Measurements from ENCODE around the gene NUP160.
"Not testable (repeated sequence)": the region's sequence is repeated elsewhere in the genome, so short reads cannot be mapped to it uniquely, and the experiment has no call there.

NUP160 gene, protein sequence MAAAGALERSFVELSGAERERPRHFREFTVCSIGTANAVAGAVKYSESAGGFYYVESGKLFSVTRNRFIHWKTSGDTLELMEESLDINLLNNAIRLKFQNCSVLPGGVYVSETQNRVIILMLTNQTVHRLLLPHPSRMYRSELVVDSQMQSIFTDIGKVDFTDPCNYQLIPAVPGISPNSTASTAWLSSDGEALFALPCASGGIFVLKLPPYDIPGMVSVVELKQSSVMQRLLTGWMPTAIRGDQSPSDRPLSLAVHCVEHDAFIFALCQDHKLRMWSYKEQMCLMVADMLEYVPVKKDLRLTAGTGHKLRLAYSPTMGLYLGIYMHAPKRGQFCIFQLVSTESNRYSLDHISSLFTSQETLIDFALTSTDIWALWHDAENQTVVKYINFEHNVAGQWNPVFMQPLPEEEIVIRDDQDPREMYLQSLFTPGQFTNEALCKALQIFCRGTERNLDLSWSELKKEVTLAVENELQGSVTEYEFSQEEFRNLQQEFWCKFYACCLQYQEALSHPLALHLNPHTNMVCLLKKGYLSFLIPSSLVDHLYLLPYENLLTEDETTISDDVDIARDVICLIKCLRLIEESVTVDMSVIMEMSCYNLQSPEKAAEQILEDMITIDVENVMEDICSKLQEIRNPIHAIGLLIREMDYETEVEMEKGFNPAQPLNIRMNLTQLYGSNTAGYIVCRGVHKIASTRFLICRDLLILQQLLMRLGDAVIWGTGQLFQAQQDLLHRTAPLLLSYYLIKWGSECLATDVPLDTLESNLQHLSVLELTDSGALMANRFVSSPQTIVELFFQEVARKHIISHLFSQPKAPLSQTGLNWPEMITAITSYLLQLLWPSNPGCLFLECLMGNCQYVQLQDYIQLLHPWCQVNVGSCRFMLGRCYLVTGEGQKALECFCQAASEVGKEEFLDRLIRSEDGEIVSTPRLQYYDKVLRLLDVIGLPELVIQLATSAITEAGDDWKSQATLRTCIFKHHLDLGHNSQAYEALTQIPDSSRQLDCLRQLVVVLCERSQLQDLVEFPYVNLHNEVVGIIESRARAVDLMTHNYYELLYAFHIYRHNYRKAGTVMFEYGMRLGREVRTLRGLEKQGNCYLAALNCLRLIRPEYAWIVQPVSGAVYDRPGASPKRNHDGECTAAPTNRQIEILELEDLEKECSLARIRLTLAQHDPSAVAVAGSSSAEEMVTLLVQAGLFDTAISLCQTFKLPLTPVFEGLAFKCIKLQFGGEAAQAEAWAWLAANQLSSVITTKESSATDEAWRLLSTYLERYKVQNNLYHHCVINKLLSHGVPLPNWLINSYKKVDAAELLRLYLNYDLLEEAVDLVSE (N-terminal part only)

DNA sequence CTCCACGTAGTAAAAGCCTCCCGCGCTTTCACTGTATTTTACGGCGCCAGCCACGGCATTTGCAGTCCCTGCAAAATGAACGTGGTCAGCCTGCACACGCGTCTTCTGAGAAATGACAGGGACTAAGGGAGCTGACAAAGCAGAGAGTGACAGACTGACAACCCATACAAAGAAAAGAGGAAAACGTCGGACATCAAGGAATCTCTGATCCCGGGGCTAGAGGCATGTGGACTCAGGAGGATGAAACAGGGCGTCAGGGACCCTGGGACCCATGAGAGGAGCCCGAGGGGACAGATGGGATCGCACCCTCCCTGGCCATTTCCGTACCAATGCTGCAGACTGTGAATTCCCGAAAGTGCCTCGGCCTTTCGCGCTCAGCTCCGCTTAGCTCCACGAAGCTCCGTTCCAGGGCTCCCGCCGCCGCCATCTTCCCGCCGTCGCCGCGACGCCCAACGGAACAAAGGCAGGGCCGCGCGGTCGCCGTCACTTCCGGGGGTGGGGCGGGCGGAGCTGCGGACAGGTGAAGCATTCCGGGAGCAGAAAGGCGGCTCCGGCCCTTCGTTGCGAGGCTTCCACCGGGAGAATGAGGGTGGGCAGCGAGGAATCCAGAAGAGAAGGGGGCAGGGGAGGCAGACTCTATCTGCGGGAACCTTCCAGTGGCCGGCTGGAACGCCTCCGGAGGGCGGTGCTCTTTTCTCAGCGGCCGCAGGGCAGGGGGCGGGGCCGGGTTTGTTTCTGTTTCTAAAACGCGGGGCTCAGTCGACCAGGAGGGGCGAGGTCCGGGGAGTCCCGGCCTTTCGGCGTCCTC is at the start of gene NUP160:
NUP160 (minus strand) TSS at position 459 of the 808 bp plus-strand sequence; CDS start at position 427, 32 bp downstream.
- no peak for DNase-seq (ENCODE audit: low read depth, low spot score)

DNA sequence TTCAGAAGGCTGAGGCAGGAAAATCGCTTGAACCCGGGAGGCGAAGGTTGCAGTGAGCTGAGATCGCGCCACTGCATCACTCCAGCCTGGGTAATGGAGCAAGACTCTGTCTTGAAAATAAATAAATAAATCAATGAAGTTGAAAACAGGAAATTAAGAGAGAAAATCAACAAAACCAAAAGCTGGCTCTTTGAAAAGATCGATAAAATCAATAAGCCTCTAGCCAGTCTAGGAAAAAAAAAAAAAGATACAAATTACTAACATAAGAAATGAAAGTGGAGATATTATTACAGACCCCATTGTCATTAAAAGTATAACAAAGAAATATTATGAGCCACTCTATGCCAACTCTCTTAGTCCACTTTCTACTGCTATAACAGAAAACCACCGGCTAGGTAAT is 48.0 kb upstream of the NUP160 start:
- DNase-seq (ENCODE audit: low read depth, low spot score) = no peak

DNA sequence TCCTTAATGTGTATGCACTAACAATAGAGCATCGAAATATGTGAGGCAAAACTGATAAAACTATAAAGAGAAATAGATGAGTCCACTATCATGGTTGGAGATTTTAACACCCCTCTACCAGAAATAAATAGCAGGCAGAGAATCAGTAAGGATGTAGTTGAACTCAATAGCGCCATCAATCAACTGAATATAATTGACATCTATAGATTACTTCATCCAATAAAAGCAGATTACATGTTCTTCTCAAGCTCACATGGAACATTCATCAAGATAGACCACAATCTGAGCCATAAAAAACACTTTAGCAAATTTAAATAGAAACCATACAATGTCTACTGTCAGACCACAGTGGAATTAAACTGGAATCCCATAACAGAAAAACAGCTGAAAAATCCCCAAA is 46.9 kb upstream of the NUP160 start:
- DNase-seq (ENCODE audit: low read depth, low spot score) = no peak

DNA sequence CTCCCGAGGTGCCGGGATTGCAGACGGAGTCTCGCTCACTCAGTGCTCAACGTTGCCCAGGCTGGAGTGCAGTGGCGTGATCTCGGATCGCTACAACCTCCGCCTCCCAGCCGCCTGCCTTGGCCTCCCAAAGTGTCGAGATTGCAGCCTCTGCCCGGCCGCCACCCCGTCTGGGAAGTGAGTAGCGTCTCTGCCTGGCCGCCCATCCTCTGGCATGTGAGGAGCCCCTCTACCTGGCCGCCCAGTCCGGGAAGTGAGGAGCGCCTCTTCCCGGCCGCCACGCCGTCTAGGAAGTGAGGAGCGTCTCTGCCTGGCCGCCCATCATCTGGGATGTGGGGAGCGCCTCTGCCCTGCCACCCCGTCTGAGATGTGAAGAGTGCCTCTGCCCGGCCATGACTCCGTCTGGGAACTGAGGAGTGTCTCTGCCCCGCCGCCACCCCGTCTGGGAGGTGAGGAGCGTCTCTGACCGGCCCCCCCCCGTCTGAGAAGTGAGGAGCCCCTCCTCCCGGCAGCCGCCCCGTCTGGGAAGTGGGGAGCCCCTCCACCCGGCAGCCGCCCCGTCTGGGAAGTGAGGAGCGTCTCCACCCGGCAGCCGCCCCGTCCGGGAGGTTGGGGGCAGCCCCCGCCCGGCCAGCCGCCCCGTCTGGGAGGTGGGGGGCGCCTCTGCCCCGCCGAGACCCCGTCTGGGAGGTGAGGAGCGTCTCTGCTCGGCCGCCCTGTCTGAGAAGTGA is 44.6 kb upstream of the NUP160 start:
- not testable (repeated sequence) for DNase-seq (ENCODE audit: low read depth, low spot score)

DNA sequence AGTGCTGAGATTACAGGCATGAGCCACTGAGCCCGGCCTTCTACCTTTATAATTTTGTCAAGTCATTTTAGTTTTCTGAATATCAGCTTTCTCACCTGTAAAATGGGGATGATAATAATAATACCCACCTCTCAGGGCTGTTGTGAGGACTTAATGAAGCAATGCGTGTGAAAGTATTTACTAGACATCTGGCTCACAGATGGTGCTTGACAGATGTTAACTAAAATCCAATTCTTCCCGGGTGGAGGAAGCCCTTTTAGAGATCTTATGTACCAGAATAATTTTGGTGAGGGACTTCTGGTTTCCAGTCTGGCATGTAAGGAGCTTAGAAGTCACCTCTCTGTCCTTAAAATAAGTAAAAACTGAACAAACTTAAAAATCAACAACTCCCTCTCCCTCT is 43.7 kb upstream of the NUP160 start:
- DNase-seq (ENCODE audit: low read depth, low spot score) = no peak

DNA sequence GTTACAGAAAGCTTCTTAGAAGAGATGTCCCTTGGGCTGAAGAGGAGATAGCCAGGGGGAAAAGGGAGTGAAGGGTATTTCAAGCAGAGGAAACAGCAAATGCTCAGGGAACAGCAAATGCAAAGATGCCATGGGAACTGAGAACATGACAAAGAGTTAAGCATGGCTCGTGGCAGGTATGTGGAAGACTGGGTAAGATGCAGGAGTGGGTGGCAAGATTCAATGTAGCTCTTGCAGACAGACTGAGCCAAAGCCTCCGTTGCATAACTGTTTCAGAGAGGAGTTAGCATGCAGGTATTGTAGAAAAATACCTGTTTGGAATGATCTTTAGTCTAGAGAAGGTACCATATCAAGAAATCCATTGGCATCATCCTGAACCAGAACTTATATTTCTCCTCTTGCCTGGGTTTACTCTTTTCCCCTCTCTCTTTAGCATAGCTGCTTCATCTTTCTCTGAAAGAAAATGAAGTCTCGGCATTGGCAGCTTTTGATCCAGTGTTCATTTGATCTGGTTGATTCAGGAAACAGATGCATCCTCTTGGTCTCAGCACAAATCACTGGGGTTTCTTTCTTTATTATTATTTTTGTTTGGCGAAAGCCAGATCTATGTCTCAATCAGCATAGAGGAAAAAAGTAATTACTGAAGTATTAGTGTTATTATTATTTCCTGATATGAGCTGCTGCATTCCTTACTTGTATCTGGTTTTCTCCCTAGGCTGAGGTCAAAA is 41.7 kb upstream of the NUP160 start:
- DNase-seq (ENCODE audit: low read depth, low spot score) = no peak

DNA sequence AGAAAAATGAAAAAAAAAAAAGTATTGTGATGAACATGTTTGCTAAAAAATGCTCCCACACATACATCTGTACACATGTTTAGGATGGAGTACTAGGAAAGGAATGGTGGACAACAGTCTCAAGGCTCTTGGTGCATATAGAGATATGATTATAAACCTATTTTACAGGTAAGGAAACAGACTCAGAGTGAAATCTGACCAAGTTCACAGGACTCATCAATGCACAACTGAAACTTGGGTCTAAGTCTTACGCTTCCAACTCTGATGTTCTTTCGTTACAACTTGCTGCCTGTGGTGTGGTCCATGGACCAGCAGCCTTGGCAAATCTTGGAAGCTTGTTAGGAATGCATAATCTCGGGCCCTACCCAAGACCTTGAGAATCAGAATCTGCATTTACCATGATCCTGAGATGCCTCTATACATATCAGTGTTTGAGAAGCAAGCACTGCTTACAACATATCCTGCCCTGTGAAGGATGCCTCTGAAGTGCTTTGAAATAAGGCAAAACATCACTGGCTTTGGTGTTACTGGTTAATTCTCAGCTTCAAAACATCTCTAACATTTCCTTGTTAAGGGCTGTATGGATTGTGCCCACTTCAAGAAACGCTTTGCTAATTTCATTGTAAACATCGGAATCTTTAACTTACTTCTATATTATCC is 39.9 kb upstream of the NUP160 start:
- DNase-seq (ENCODE audit: low read depth, low spot score) = no peak

DNA sequence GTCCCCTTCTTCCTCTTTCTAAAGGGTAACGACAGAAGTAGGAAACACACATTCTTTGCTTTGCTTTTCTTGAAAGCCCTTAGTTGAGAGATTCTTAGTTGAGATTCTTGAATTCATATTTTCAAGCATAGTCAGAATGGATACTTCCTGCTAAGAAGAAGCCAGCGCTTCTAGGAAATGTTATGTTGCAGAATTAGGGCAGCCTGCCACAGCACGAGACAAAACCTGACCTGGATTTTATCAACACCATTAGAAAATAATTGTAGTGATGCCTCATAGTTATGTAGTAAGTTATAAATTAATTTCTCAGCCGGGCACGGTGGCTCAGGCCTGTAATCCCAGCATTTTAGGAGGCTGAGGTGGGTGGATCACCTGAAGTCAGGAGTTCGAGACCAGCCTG is 37.9 kb upstream of the NUP160 start:
- no peak for DNase-seq (ENCODE audit: low read depth, low spot score)

DNA sequence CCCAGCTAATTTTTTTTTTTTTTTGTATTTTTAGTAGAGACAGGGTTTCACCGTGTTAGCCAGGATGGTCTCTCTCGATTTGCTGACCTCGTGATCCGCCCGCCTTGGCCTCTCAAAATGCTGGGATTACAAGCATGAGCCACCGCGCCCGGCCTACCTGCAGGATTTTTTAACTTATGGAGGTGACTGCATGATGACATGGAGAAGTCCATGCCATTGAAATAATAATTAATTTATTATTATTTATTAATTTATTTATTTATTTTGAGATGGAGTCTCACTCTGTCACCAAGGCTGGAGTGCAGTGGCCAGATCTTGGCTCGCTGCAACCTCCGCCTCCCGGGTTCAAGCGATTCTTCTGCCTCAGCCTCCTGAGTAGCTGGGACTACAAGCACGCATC is 34.3 kb upstream of the NUP160 start:
- not testable (repeated sequence) for DNase-seq (ENCODE audit: low read depth, low spot score)

DNA sequence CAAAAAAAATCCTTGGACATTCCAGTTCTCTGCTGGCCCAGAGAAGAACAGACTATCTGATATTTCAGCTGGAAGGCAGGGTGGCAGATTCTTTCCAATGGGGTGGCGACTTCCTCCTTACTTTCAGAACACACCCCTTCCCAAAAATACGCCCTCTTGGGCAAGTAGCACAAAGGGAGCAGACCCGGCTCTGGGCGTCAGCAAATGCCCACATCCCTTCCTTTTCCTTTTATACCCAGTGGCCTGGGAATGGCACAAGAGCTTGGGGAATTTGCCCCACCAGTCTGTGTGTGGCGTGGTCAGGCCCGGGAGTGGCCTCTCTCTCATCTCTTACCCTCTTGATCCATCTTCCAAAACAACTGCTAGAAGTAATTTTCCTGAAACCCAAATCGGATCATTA is 33.0 kb upstream of the NUP160 start:
- no peak for DNase-seq (ENCODE audit: low read depth, low spot score)

DNA sequence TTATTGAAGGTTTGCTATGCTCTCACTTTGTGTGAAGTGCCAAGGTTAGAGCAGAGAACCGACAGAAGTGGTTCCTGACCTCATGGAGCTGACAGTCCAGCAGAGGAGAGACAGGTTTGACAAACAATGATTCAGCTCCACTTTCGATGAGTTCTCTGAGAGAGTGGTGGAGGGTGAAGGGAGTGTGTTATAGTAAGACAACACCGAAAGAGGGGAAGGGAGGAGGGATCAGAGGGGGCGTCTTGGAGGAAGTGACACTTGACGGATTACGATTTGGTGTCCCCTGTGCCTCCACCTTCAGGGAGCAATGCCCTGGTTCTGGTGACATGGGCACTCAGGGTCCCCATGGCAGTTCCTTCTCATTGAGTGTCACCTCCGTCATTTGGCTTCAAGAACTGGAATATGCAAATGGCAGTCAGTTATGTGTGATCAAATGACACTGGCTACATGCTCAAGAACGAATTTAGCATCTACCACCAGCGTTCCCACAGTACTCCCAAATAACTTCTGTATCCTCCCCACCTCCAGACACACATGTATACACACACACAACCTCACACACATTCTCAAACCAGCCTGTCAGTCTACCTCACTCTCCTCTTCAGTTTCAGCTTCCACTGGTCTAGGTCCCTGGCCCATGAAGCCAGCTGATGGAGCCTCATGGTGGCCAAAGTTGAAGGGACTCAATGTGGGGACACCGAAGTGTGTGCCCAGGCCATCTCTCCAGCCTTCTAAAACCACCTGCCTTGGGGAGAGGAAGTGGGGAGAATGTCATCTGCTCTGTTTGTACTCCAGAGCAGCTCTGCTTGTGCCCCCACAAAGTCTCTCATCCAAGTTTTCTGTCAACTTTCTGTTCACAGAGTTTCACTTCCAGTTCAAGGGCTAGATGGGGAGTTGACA is 31.4 kb upstream of the NUP160 start:
- no peak for DNase-seq (ENCODE audit: low read depth, low spot score)

DNA sequence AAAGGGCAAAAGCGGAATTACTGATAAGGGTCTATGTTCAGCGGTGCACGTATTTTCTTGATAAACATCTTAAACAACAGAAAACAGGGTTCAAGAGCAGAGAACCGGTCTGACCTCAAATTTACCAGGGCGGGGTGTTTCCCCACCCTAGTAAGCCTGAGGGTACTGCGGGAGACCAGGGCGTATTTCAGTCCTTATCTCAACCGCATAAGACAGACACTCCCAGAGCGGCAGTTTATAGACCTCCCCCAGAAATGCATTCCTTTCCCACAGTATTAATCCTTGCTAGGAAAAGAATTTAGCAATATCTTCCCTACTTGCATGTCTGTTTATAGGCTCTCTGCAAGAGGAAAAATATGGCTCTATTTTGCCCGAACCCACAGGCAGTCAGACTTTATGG is 27.7 kb upstream of the NUP160 start:
- DNase-seq (ENCODE audit: low read depth, low spot score) = not testable (repeated sequence)

DNA sequence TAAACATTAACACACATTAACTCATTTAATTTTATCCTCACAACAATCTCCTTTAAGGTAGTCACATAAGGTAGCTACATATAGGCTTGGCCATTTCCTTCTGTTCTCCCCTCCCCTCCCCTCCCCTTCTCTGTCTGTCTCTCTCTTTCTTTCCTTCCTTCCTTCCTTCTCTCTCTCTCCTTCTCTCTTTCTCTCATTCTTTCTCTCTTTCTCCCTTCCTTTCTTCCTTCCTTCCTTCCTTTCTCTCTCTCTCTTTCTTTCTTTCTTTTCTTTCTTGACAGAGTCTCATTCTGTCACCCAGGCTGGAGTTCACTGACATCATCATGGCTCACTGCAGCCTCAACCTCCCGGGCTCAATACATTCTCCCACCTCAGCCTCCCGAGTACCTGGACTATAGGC is 22.3 kb upstream of the NUP160 start:
- no peak for DNase-seq (ENCODE audit: low read depth, low spot score)

DNA sequence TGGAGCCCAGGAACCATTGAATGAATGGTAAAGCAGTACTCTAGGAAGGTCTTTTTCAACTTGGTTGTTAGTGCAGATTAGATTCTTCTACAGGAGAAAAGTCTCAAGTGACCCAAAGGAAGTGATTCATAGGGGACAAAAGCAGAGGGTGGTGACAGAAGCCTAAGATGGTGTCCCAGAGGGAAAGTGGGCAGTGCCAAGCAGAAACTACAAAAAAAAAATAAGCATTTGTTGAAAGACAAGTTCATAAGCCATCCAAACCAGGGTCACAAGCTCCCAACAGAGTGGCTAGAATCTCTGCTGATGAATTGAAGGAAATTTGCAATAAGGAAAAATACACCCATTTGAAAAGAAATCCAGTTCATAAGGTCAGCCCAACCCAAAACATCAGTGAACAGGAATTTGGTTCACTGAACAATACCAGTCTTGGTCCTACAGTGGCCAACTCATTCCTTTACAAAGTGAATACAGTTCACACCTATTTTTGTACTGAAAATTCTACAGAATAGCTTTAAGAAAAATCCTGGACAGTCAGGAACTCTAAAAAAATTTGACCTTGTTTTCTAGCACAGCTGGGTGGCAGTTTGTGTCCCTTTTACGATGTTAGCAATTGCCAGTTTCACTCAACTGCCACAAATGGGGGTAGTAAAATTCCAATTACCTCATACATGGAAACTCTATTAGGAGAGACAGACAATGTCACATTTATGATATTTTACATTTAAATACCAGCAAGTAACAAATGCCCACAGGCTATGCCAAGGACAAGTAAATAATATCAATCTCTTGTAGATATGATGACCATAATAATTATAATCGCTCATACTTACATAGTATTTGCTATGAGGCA is 21.6 kb upstream of the NUP160 start:
- no peak for DNase-seq (ENCODE audit: low read depth, low spot score)

DNA sequence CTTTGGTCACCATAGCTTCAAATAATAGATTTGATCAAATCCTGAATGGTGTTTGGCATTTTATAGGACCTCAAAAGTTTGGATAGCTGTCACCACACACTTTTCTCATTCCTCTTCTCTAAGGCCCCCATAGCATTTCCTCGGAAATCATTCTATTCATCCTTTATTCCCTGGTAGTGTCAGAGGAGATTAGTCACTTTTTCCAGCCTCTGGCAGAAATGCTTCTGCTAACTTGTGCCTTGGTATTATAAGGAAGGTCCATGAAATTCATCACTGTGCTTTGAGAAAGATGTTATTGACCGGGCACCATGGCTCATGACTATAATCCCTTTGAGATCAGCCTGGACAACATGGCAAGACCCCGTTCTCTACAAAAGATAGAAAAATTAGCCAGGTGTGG is 19.7 kb upstream of the NUP160 start:
- DNase-seq (ENCODE audit: low read depth, low spot score) = no peak

DNA sequence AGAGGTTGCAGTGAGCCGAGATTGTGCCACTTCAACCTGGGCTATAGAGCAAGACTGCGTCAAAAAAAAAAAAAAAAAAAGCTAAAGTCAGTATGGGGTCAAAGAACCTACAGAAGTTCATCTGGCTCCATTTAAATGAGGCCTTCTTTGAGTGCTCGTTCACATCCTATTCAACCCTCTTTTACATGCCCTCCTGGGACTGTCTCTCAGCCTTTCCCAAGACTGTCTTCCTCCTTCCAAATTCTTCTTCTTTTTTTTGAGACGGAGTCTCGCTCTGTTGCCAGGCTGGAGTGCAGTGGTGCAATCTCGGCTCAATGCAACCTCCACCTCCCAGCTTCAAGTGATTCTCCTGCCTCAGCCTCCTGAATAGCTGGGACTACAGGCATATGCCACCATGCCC is 18.7 kb upstream of the NUP160 start:
- not testable (repeated sequence) for DNase-seq (ENCODE audit: low read depth, low spot score)

DNA sequence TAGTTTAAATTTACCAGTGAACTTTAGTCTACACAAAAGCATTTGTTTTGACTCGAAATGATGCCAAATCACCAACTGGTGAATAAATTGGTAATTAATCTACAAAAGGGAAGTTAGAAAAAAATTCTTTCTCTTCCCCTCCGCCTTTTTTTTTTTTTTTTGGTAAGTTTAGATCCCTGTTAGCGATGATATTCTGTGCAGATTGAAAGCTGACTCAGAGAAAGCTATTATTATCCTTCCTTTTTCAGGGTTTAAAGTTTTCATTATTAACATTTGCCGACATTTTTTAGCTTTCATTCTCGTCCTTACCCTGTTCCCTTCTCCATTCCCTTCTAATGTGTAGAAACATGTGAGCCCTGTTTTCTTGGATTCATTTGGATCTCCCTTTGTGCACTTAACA is 16.8 kb upstream of the NUP160 start:
- no peak for DNase-seq (ENCODE audit: low read depth, low spot score)

Measured in brain pericyte (primary cell).